ENCODE results near the gene PIP5KL1.

PIP5KL1 gene

DNA sequence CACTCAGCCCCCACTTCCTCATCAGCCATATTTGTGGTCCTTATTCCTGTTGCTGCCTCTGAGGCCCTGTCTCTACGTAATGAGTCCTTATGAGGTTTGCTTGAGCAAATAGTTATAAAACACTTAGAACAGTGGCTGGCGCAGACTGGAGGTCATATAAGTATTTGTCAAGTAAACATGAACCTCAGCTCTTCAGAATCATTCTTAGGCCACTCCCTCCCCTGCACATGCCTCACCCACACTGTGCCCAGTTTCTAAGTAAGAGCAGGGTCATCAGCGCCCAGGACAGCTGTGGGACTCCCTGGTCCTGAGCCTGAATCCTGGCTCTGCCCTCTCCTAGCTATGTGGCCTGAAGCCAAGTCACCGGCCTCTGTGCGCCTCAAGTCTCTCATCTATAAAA, 17.7 kb downstream of the PIP5KL1 start:
- no peak for DNase-seq

DNA sequence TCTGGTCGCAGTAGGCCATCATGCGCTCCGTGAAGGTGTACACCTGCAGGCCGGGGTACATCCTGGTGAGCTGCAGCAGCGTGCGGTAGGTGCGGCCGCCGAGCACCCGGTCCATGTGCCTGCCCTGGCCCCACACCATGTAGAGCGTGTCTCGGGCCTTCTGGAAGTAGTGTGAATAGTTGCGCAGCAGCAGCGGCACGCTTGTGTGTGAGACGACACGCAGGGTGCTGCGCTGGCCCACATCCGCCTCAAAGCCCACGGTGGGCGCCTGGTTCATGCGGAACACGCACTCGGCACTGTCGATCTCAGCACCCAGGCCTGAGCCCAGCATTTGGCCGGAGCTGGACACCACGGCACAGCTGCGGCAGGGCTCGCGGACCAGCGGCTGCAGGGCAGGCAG, 18.3 kb downstream of the PIP5KL1 start:
- DNase-seq, result no peak

DNA sequence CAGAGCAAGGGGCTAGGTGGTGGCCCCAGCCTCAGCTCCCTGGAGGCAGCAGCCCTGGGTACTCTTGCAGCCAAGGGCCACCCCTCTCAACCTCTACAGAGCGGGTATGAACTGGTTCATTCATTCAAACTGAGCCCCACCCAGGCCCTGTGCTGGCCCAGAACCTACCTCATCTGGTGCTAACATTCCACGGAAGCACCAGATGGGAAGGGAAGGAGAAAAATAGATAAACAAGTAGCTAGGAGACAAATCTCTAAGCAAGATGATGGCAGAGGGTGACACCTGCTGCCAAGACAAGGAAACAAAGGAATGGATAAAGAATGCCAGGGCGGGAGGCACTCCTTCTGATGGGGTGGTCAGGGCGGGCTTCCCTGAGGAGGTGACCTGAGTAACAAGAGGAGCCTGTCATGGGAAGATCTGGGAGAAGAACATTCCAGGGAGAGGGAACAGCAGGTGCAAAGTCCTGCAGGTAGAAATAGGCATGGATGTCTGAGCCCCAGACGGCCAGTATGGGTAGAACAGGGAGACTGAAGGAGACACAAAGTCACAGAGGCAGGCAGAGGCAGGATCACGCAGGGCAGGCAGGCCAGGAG, 19.9 kb downstream of the PIP5KL1 start:
- no peak for DNase-seq

DNA sequence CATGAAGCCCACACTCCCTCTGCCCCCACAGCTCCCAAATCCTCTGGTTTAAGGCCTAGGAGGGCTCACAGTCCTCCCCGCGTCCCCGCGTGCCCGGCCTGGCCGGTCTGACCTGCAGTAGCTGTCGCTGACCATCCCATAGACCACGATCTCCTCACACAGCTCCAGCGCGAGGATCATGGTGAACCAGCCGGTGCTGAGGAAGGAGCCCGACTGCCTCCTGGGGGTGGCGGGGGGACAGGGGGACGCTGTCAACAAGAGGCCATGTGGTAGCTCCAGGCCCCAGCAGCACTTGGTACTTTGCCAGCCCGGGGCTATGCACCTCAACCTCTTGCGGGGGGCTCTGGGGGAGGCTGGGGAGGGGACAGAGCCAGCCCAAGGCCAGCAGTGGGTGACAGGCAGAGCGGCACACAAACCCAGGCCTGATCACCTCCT, 20.7 kb downstream of the PIP5KL1 start:
- DNase-seq, result no peak

DNA sequence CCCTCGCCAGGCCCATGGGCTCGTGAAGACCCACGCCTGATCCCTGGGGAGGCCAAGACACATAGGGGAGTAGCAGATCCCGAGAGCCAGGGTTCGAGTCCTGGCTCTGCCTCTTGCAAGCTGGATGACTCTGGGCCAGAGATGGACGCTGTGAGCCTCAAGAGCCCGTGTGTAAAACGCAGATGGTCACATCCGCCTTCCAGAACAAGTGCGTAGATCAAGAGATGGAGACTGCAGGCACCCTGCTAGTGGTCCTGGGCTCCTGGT, 22.0 kb downstream of the PIP5KL1 start:
- no peak for DNase-seq

DNA sequence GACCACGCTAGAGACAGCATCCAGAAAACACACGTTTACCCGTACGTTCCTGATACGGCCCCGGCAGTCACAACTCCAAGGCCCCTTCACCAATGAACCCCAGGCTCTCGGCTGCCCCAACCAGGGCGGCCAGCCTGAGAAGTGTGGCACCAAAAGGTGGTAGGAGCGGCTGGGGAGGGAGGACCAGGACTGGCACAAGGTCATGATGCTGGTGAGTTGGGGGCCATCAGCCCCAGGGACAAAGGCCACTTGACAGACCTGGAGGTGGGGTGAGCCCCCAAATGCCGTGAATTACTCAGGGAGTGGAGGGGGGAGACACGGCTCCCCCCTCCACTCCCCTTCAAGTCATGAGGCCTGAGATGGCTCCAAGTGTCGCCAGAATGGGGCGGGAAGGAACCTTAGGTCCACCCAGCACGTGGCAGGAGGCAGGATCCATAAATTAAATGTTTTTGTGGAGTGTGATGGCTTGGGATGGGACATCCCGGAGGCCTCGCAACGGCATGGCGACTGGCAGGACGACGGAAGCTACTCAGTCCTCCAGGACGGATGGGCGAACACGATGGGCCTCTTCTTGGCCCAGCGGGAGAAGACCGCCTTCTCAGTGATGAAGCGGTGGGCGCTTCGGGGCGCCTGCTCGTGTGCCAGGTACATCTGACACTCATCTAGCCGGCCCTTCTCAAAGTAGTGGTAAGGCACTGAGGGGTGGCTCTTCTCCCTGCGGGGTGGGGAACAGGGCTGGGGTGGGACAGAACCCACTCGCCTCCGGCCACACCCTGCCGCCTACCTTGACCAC, 22.5 kb downstream of the PIP5KL1 start:
- no peak for DNase-seq

DNA sequence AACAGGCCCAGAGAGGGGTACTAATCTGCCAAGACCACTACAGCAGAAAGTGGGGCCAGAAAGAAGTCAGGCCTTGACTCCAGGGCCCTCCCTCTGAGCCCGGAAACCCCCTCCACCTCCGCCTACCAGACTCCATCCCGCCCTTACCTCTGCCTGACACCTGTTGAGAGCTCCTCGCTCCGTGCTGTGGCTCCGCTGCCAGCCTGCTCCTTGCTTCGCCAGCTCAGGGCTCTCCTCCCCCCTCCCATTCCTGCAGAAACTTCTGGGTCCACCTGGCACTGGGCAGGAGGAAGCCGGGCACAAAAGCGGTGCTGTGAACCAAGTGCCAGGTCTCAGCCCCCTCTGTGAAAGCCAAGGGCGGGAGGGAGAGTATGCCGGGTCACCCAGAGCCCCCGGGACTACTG, 24.8 kb downstream of the PIP5KL1 start:
- no peak for DNase-seq

DNA sequence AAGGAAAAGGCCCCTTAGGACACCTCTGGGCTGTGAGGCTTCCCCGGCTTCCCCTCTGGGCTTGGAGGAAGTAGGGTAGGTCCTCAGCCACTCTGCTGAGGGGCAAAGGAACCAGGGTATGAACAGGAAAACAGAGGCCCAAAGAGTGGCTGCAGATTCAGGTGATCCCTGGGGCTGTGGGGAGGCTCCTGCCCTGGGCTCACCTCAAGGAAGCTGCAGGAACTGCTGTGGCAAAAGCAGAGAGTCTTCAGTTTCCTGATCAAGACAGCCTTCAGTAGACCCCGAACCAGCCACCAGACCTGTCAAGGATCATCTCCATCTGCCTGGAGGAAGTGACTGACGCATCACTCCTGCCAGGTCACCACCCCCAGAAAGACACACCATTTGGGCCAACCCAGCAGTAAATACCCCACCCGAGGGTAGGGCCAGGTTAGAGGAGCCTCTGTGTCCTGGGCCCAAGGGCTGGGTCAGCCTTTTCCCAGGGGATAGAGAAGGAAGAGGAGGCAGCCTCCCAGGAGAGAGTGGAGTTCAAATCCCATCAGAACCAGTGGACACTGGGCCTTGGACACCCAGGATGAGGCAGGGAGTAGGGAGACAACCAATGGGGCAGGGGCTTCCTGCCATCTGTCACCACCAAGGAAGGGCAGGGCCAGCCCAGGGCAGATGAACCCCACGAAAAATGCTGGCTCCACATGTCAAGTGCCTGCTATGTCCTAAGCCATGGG, 25.4 kb downstream of the PIP5KL1 start:
- DNase-seq, result no peak

DNA sequence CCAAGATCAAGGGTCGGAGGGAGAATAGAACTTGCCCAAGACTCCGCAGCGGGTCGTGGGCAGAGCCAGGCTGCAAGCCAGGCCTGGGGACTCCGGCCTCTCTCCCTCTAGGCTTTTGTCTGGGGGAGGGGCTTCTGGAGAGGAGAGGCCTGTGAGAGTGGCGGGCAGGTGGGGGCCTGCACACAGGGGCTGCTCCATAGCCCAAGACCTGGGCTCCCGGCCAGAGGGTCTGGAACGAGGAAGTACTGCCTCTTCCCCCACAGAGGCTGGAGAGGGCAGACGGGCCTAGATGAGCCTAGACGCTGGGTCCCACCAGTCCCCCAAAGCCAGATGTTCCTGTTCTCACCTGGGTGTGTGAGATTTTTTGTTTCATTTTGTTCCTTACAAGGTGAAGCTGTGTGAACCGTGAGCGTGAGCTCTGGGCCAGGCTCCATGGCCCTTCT, 26.0 kb downstream of the PIP5KL1 start:
- no peak for DNase-seq

DNA sequence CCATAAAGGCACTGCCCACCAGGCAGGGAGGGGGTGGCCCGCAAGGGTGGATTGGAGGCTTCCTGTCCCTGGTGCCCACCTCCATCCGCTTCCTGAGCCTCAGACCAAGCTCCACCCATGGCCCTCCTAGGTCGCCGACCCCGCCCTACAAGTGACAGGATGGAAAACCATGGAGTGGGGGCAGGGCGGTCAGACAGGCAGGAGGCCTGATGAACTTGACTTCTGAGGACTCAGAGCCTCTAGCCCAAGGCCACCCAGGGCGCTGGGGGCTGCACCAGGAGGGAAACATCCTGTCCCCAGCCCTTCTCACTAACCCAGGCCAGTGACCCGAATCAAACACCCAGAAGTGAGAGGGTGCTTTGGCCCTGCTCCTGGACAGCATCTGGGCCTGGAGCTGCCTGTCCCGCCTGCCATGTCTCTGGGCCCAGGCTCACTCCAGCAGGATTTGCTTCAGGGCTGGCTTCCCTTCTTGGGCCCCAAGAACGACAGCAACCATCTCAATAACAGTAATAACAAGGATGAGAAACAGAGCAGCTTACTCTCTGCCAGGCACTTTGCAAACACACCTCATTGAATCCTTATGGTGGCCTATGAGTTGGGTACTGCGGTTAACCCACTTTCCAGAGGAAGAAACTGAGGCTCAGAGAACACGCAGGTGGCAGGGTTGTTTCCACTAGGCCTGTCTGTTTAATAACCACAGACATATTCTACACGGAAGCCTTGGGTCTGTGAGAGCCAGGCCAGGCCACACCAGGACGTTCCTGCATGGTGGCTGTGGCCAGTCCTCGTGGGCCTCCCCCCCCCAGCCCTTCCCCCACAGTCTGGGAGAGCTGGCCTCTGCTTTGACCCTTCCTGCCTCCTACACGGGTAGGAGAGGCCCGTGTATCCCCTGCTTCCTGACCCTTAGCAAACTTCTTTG, 26.8 kb downstream of the PIP5KL1 start:
- no peak for DNase-seq

DNA sequence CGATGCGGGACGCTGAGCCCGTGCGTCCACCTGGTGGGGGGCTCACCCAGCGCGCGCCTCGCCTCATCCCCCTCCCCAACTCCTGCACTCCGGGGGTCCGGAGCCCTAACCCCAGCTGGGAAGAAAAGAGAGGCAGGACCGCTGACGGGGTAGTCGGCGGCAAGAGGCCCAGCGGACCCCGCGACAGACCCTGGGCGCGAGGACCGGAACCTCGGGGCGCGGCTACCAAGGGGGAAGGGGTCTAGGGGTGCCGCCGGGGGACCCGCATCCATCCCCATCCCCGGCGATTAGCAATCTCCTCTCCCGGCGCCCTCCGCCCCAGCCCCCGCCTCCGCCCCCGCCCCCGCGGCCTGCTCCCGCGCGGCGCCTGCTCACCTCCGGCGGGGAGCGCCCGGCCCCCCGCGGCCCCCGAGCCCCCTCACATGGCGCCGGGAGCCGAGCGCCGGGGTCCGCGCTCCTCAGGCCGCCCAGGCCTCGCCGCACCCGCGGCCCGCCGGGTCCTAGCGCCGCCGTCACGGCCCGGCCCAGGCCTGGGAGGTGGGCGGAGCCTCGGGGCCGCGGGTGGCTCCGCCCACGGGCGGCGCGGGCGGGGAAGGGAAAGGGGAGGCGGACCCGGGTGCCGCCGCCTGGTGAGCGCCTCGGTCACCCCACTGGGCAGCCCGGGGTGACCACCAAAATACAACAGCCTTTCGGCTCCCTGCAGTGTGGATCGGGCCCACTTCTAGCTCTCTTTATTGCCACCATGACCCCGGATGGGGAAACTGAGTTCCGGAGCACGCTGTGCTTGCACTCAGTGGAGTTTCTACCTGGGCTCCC, 31.2 kb downstream of the PIP5KL1 start, which contains the start of gene ST6GALNAC6:
ST6GALNAC6 (minus strand) TSS at position 476 of the 816 bp plus-strand sequence. CDS start 1,622 bp downstream, outside the sequence.
- peak; percentile 68 for DNase-seq

DNA sequence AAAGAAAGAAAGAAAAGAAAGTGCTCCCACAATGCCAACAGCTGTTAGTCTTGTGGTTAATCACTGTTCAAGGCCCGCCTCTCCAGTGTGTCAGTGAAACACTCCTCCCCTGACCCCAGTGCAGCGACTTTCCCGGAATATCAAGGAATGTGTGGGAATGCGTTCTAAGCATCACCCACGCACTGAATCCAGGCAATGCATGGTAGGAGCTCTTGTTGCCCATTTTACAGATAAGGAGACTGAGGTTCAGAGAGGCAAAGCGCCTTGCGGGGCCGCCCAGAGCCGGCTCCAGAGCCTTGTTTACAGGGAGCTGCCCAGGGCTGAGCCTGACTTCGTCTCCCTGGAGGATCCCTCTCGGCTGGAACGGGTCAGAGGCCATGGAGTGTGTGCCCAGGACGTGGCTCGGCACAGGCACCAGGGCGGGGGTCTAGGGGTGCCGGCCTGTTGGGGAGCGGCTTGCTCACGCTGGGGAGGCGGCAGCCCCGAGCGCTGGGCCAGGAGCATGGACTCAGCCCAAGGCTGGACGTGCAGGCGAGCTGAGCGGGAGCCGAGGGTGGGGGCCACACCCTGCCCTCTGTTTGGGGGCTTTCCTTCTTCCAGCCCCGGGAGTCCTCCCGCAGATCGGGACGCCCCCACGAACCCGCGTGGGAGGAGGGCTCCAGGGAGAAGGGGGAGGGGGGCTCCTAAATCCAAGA, 32.0 kb downstream of the PIP5KL1 start:
- DNase-seq, result peak; percentile 73

DNA sequence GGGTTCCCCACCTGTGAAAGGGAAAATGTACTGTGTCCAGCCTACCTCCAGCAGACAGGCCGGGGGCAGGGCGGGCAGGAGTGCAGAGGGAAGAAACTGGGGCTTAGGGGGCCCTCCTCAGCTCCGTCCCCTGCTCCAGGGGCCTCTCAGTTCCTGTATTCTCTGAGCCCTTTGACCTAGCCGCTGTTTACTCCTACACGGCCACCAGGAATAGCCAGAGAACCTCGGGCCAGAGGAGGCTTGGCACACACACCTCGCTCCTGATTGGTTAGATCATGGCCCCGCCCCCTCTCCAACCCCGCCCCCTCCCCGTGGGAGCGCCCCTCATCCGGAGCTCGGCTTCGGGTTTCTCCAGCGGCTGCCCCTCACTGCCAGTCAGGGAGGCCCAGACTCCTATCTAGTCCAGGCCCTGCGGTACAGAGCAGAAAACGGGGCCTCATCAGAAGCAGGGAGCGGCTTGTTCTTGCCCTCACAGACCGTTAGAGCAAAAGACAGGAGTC, 33.3 kb downstream of the PIP5KL1 start:
- DNase-seq, result peak; percentile 72

DNA sequence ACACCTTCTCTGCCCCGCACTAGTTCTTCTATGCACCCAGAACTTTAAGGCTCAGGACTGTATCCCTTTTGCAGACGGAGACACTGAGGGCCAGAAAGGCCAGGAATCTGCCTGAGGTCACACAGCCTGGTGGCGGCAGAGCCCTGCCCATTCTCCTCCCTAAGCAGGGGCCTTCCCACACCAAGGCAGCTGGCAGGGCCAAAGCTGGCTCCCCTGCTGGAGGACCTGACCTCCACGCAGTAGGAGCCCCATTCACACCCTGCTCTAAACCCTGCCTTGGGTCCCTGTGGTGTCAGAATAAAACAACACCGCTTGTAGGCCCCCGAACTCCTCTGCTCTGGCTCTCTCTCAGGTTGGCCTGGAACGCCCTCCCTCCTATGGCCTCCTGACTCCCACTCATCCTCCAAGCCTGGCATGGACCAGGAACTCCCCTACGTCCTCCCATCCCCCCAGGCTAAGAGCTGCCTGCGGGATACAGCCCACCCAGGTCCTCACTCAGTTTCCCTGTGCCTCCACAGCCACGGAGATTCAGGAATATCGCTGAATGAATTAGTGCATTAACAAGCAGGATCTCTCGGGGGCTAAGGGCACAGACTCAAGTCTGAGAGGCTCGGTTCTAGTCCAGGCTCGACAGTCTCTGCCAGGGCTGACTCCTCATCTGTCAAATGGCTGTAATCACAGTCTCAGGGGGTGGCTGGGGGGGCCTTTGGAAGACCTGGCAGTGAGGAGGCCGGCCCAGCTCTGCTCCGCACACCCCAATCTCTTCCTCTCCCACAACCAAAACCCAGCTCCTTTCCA, 34.0 kb downstream of the PIP5KL1 start:
- DNase-seq, result no peak

DNA sequence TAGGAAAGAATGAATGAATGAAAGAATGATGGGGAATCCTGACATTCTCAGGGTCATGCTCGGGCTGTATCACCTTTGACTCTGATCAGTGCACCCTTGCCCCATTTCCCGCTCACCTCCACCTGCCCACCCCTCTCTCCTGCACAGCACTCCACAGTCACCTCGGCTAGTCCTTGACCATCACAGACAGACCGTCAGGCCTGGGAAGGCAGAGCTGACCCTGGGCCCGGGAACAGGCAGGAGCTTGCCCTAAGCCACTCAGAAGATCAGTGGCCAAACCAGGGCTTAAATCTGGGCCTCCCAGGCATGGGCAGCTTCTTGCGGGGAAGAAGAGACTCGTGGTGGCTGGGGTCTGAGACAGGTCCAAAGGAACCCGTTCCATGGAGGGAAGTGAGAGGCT, 34.8 kb downstream of the PIP5KL1 start:
- no peak for DNase-seq

DNA sequence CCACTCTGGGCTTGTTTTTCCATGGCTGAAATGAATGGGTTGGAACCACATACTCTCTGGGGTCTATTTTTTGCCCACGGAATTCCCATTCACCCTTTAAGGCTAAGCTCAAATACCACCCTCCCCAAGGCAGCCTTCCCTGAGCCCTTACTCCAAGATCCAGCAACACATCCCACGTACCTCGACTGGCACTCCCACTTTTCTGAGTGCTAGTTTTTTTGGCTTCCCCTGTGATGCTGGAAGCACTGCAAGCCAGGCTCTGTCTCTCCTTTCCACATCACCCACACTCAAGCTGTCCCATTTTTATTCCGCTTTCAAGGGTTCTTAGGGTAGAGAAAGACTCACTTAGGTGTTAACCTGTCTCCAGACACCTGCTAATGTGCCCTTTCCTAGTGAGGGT, 37.2 kb downstream of the PIP5KL1 start:
- no peak for DNase-seq

DNA sequence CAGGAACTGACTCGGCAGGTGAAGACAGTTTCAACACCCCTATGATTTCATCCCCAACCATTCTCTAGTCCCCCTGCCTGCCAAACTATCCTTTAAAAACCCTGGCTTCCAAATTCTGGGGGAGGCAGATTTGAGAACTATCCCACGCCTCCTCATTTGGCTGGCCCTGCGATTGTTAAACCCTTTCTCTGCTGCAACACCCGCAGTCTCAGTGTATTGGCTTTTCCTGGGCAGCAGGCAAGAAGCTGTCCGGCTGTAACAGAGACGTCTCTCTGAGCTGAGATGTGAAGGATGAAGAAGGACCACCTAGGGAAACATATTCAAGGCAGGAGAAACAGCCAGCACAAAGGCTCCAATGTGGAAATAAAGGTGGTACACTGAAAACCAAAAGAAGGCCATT, 37.7 kb downstream of the PIP5KL1 start:
- DNase-seq, result no peak

DNA sequence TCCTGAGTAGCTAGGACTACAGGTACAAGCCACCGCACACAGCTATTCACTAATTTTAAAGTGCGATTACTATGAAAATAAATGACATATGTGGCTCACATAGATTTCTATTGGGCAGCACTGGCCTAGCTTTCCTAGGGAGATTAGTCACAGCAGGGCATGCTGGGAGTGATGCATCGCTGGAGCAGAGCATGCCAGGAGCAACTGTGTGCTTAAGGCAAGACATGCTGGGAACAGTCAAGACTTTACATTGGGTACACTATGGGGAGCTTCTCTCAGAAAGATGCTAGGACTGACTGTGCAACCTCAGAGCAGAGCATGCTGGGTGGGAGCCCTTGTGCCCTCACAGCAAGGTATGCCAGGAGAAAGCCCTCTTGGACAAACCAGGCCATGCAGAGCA, 40.5 kb downstream of the PIP5KL1 start:
- DNase-seq, result no peak

DNA sequence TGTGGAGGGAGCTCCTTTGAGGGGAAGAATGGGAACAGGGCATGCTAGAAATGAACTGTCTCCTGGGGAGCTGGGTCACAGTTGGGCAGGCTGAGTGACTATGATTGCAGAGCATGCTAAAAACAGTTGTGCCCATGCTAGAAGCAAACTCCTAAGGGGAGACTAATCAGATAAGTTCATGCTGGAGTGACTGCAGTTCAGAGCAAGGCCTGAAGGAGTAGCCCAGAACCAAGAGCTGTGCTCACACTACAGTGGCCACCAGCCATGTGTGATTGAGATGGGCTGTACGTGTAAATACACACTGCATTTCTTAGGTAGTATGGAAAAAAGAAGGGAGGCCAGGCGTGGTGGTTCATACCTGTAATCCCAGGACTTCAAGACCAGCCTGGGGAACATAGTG, 42.8 kb downstream of the PIP5KL1 start:
- no peak for DNase-seq

DNA sequence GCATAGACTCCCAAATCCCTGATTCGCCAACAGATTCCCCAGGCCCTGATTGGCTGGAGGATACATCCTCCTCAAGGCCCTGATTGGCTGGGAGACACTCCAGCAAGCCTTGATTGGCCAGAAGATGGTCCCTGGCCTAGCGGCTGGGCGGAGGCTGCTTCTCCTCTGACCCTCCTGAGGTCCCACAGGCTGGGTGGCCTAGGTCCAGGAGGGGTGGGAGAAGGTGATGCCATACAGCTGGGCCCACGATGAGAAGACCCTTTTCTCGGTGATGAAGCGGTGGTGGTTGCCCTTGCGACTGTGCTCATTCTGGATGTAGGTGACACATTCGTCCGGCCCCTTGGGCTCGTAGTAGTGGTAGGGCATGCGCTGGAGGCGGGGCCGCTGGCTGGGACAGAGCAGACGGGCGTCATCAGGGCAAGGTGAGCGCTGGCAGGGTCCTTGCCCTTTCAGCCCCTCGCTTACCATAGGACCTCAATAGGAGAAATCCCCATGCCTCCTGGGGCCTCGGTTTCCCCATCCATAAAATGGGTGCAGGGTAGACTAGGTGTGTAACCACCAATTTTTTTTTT, 44.1 kb downstream of the PIP5KL1 start:
- DNase-seq, result no peak
